Suprapubic skin (tissue), 3 donors: ENCODE data around the gene KRT85.

Experiments used
- CTCF ChIP-seq, 2 donors: fragments of 200-600 bp in 1 of 2; fragments of 450-650 bp in 1 of 2; sonication (generic) in 1 of 2; IDR thresholded peaks; one replicate each; pipeline ENCODE4 v1.5.1; 2016 to 2019; ENCODE audit warnings: antibody characterized with exemption in 2 of 2, mild to moderate bottlenecking in 1 of 2, moderate library complexity in 1 of 2
- POLR2AphosphoS5 ChIP-seq, 3 donors: sonication (generic); formaldehyde crosslinking; IDR thresholded peaks; one replicate each; pipeline ENCODE4 v1.6.1; 2017; ENCODE audit warnings: antibody characterized with exemption in 3 of 3

GRCh38 chr12:52402377-52402776 is 35.1 kb upstream of the KRT85 start:
- TF ChIP-seq CTCF (IDR thresholded peaks at IDR 0.05) (no peak), POLR2AphosphoS5 (IDR thresholded peaks at IDR 0.05) (no peak)
